NT2/D1 (cell line): ENCODE results near the gene POU2AF1.

ENCODE experiments used
- DNase-seq: peaks from one replicate; pipeline ENCODE4 v3.0.0-alpha.2; 2011; ENCODE audit warnings: low read depth, low spot score
- H3K27me3 ChIP-seq: 2 replicates; pipeline ENCODE4 v1.6.0; 2011; ENCODE audit warnings: mild to moderate bottlenecking; ENCODE audit not compliant: insufficient read length, insufficient read depth
- H3K36me3 ChIP-seq: 2 replicates; pipeline ENCODE4 v1.6.1; 2011; ENCODE audit warnings: mild to moderate bottlenecking, low read length, mixed read lengths; ENCODE audit not compliant: insufficient read depth, insufficient read length
- H3K4me1 ChIP-seq: 2 replicates; pipeline ENCODE4 v1.5.1; 2011; ENCODE audit not compliant: insufficient read depth, insufficient read length
- H3K4me3 ChIP-seq: 2 replicates; pipeline ENCODE4 v1.5.1; 2011; ENCODE audit warnings: low read depth; ENCODE audit not compliant: insufficient read length
- H3K9ac ChIP-seq: 2 replicates; pipeline ENCODE4 v1.6.0; 2011; ENCODE audit warnings: low read depth; ENCODE audit not compliant: insufficient read length
- H3K9me3 ChIP-seq: 2 replicates; pipeline ENCODE4 v1.5.1; 2011; ENCODE audit warnings: mild to moderate bottlenecking, low read length; ENCODE audit not compliant: insufficient read depth
- SUZ12 ChIP-seq: IDR thresholded peaks from 2 replicates; pipeline ENCODE4 v1.6.1; 2011; ENCODE audit not compliant: insufficient read length, insufficient read depth; ENCODE audit errors: extremely low read depth
- YY1 ChIP-seq: IDR thresholded peaks from 2 replicates; pipeline ENCODE4 v1.6.1; 2011; ENCODE audit not compliant: insufficient read length, insufficient read depth
- ZNF274 ChIP-seq: IDR thresholded peaks from 2 replicates; pipeline ENCODE4 v1.6.1; 2011; ENCODE audit warnings: mild to moderate bottlenecking, low read depth, low read length

POU2AF1 gene

DNA sequence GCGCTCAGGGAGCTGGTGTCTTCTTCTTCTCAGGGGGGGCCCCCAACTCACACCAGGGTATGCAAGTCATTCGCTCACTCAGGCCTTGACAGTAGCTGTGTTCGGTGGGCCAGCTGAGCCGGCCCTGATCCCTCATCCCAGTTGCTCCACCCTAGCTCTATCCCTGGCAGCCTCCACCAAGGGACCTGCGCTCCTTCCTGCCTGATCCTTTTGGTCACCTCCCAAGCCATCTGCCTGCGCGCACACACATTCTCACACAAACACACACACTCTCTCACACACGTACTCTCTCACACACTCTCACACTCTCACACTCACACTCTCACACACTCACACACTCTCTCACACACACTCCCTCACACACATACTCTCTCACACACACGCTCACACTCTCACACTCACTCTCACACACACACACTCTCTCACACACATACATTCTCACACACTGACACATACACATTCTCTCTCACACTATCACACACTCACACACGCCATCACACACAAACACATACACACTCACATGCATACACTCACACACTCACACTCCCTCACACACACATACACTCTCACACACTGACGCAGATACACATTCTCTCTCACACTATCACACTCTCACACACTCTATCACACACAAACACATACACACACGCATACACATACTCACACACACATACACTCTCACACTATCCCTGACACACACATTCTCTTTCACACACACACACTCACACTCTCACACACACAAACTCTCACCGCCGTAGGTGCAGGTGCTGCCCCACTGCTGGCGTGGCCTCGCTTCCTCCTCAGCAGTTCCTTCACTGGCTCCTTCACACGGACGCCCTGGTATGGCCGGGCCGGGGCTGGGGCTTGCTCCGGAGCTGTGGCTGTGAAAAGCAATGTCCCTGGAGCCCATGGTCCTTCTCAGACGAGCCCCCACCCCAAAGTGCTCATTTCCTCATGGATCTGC is 20.8 kb downstream of the POU2AF1 start:
- no peaks in the 10 kb centered on the region for H3K36me3 ChIP-seq
- no peak for DNase-seq
- TF ChIP-seq ZNF274 (no peak), YY1 (no peak)
- no peak overlapping the region for H3K4me3 ChIP-seq
- H3K9ac ChIP-seq: no peak overlapping the region
- H3K4me1 ChIP-seq: peaks cover 3% of the 10 kb centered on the region
- no peaks in the 10 kb centered on the region for H3K9me3 ChIP-seq
- no peaks in the 10 kb centered on the region for H3K27me3 ChIP-seq

DNA sequence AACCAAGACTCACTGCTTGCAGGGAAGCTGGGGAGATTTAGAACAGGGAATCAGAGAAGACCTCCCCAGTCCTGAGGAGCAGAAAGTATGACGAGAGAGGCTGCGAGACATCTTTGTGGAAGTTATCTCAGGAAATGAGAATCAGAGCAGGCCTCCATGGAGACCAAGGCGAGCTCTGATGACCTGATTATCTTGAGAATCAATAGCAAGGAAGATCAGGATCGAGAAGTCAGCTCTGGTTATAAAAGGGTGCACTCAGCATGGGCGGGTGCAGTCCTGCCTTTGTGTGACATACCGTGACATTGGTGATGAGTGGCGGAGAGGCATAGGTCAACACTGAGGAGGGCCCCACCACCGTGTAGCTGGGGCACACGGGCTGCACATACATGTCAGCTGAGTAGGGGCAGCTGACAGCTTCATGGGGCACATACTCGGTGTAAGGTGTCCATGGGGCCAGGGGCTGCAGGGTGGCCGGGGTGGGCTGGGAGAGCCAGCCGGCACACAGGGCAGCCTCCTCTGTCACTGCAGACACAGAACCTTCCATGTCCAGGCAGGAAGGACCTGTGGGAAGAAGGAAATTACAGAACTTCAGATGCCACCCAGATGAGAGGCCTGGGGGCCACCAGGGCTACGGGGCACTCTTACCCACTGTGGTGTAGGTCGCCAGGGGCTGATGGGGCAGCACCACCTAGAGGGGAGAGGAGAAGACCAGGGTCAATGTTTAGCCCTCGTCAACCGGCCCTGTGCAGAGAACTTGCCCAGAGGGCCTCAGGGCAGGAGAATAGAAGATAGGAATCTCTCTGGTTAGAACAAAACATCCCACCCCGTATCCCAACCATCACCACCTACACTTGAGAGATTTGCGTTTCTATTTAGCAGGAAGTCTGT is 21.7 kb downstream of the POU2AF1 start:
- TF ChIP-seq ZNF274 (no peak), SUZ12 (no peak), YY1 (no peak)
- peaks cover 3% of the 10 kb centered on the region for H3K4me1 ChIP-seq
- no peak overlapping the region for H3K4me3 ChIP-seq
- no peaks in the 10 kb centered on the region for H3K27me3 ChIP-seq
- H3K36me3 ChIP-seq: no peaks in the 10 kb centered on the region
- no peaks in the 10 kb centered on the region for H3K9me3 ChIP-seq
- H3K9ac ChIP-seq: no peak overlapping the region
- no peak for DNase-seq

DNA sequence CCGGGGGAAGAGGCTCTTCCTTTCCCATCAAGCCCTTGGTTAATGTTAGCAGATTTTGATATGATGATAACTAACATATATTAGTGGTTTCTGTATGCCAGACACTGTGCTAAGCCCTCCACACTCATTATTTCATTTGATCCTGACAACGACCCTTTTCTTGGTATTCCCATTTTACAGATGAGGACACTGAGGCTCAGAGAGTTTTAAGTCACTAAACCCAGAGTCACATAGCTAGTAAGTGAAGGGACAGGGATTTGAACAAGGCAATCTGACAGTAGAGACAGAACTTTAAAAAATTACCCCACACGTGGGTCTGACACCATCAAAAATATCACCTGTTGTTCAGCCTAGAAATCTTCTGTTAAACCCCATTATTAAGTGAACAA is 22.4 kb downstream of the POU2AF1 start:
- no peak for TF ChIP-seq SUZ12
- no peak for TF ChIP-seq ZNF274
- TF ChIP-seq YY1: no peak

DNA sequence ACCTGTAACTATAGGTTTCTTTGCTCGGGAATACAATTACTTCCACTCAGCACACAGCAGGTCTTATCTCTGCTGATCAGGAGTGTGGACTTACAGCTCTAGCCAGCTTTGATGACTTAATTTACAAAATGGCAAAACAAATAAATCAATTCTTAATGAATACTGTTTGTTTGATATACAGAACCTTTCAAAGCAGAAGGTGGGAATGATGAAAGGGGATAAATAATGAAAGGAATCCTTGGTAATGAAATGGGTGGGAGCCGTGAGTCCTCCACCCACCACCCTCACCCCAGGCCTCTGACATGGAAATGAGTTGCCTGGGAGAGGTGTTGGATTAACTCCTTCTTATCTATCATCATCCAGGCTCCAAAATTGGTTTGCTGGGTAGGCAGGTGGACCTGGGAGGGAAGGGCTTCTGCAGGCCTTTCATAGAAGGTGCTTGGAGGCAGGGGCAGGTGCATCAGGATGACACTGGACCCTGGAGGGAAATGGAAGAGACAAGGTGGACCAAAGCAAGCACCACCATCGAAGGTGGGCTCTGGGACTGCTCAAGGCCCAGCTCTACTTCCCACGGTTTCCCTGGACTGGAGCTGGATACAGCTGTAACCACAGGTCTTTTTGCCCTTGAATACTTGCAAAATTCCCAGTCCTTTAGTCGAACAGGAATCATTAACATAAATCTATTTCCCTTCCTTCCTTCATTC is 23.0 kb downstream of the POU2AF1 start:
- no peak overlapping the region for H3K4me3 ChIP-seq
- no peak for TF ChIP-seq ZNF274
- TF ChIP-seq YY1: no peak
- TF ChIP-seq SUZ12: no peak
- H3K9me3 ChIP-seq: no peaks in the 10 kb centered on the region
- H3K4me1 ChIP-seq: peaks cover 3% of the 10 kb centered on the region
- no peak overlapping the region for H3K9ac ChIP-seq
- no peaks in the 10 kb centered on the region for H3K27me3 ChIP-seq
- no peaks in the 10 kb centered on the region for H3K36me3 ChIP-seq
- DNase-seq: no peak

More for the DNA sequence above, 22.4 kb downstream of the POU2AF1 start:
- Histone ChIP-seq H3K9me3 (no peaks in the 10 kb centered on the region), H3K4me1 (peaks cover 3% of the 10 kb centered on the region), H3K36me3 (no peaks in the 10 kb centered on the region), H3K9ac (no peak overlapping the region), H3K4me3 (no peak overlapping the region), H3K27me3 (no peaks in the 10 kb centered on the region)
- DNase-seq: no peak

DNA sequence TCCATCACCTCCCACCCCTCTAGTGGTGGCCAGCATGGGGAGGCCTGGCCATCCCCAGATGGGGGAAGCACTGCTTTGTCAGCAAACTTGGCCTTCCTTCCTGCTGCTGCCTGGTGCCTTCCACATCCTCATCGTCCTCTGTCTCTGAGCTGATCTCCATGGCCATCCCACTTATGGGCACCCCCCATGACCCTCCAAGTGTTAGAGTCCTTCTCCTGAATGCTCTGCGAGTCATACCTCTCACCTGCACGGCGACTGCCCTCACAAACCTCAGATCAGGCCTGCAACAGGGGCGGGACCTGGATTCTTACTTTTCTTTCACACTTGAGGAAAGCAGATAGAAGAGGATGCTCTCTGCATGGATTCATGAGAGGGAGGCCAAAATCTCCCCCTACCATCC is 24.0 kb downstream of the POU2AF1 start:
- no peak for TF ChIP-seq ZNF274
- no peak for TF ChIP-seq SUZ12
- TF ChIP-seq YY1: no peak
- Histone ChIP-seq H3K9me3 (no peaks in the 10 kb centered on the region), H3K27me3 (no peaks in the 10 kb centered on the region), H3K9ac (no peak overlapping the region), H3K36me3 (no peaks in the 10 kb centered on the region), H3K4me1 (peaks cover 3% of the 10 kb centered on the region), H3K4me3 (no peak overlapping the region)
- no peak for DNase-seq

DNA sequence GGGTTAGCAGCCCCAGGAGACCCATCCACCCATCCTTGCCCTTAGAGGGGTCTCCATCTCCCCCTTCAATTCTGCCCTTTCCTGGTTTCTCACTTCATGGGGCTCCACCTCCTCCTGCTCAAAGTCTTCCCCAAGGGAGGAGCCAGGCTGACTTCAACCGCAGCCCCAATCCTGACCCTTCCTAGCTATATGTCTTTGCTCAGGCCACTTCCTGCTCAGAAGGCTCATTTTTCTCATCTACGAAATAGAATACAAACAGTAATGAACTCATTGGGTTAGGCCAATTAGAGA is 24.5 kb downstream of the POU2AF1 start:
- Histone ChIP-seq H3K4me1 (peaks cover 3% of the 10 kb centered on the region), H3K9ac (no peak overlapping the region), H3K36me3 (no peaks in the 10 kb centered on the region), H3K9me3 (no peaks in the 10 kb centered on the region), H3K4me3 (no peak overlapping the region), H3K27me3 (no peaks in the 10 kb centered on the region)
- no peak for TF ChIP-seq YY1
- no peak for TF ChIP-seq SUZ12
- TF ChIP-seq ZNF274: no peak
- no peak for DNase-seq

DNA sequence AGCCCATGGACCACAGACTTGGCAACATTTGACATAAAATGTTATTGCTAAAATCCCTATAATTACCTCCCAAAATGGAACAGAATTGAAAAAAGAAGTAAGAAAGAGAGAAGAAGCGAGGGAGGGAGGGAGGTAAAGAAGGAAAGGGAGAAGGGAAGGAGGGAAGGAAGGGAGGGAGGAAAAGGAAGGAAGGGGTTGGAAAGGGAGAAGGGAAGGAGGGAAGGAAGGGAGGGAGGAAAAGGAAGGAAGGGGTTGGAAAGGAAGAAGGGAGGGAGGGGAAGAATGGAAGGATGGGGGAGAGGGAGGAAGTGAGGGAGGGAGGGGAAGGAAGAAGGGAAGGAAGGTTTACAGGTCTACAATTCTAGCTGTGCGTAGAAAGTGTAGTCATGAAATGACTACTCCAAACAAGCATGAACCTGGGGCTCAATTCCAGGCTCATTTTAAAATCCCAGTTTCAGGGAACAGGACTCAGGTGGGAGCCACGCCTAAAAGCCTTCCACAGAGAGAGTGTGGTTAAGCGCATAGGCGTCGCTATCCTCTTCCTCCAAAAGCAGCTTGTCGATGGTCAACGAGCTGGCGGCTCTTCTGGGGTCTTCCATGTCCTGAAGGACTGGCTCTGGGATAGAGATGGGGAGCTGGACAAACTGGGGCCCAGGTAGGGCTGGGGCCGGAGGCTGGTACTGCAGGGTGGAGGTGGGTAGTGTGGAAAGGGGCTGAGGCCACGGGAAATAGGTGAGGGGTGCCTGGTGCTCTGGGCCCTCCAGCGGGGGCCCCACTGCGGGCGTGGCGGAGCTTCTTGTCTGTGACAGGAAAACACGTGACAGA is 25.1 kb downstream of the POU2AF1 start:
- peaks cover 3% of the 10 kb centered on the region for H3K4me1 ChIP-seq
- no peaks in the 10 kb centered on the region for H3K9me3 ChIP-seq
- no peaks in the 10 kb centered on the region for H3K36me3 ChIP-seq
- TF ChIP-seq YY1 (no peak), ZNF274 (no peak), SUZ12 (no peak)
- no peak for DNase-seq
- no peaks in the 10 kb centered on the region for H3K27me3 ChIP-seq
- H3K4me3 ChIP-seq: no peak overlapping the region
- H3K9ac ChIP-seq: no peak overlapping the region
